Measurements from ENCODE around the gene ITM2B.

The ITM2B gene

DNA sequence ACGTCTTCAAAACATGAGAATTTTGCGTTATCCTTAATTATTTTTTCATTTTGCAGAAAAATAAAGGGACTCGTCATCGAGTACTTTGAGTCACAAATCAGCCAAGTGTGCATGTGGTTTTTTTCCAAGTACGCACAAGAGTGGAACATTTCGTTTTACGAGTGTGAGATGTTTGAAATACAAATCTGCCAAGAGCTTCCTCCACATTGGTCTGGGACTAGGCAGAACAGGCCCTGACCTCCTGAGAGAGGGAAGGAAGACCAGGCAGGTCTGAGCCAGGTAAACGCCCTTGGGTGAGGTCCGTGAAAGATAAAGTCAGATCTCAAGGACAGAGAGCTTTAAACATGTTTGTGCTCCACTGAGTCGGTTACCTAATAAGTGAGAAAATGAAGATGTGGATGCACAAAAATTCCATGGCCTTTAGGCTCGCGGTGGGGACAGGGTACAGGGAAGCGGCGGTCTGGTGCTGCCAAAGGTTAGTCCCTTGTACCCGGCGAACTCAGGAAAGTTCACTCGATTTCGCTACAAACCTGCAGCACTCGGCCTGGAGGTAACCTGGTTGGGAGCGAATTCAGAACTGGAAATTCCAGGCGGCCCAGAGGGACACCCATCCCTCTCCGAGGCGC is 473 bp upstream of the ITM2B start:
- H3K27me3 ChIP-seq (ENCODE audit: control insufficient read depth, insufficient read depth, low read length) = no peaks in the 10 kb centered on the region
- peak overlapping the region; percentile 62 for H3K4me2 ChIP-seq (ENCODE audit: low read length)
- H3K4me3 ChIP-seq (ENCODE audit: low read depth, low read length) = peak overlapping the region; percentile 94
- H3K79me2 ChIP-seq = no peaks in the 10 kb centered on the region
- TF ChIP-seq, protein P1, sequence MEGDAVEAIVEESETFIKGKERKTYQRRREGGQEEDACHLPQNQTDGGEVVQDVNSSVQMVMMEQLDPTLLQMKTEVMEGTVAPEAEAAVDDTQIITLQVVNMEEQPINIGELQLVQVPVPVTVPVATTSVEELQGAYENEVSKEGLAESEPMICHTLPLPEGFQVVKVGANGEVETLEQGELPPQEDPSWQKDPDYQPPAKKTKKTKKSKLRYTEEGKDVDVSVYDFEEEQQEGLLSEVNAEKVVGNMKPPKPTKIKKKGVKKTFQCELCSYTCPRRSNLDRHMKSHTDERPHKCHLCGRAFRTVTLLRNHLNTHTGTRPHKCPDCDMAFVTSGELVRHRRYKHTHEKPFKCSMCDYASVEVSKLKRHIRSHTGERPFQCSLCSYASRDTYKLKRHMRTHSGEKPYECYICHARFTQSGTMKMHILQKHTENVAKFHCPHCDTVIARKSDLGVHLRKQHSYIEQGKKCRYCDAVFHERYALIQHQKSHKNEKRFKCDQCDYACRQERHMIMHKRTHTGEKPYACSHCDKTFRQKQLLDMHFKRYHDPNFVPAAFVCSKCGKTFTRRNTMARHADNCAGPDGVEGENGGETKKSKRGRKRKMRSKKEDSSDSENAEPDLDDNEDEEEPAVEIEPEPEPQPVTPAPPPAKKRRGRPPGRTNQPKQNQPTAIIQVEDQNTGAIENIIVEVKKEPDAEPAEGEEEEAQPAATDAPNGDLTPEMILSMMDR (IDR thresholded peaks at IDR 0.05) = no peak
- H2AFZ ChIP-seq = peak overlapping the region; percentile 79
- no peaks in the 10 kb centered on the region for H3K36me3 ChIP-seq (ENCODE audit: control insufficient read depth, insufficient read depth, low read length)
- no peaks in the 10 kb centered on the region for H3K9me3 ChIP-seq (ENCODE audit: control insufficient read depth, low read length)
- no peak overlapping the region for H3K9ac ChIP-seq
- peaks cover 4% of the 10 kb centered on the region for H3K4me1 ChIP-seq
- peak overlapping the region; percentile 94 for H3K27ac ChIP-seq

DNA sequence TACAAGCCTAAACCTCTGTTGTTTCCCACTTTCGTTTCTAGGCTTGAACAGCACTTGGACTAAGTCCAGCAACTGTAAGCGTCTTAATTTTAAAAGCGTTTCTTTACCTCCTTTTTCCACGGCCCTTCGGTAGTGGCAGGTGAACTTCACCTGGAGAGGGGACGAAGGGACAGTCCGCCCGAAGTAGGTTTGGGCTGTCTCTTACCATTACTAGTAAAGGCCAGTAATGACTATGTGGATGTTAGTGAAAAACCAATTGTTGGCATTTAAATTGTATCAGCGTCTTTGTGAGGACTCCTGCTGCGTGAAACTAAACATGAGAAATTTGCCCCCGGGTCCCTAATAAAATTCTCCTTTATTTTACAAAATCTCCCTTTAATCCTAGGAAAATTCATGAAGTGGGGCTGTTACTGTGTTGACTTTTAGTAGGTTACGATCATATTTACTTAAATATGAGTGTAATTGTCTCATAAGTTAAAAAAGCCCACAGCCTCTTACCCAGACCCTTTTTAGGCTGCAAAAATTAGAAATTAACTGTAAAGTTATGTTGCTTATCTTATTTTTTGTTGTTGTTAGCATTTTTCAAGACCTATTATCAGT is 983 bp downstream of the ITM2B start:
- Histone ChIP-seq H3K4me3 (ENCODE audit: low read depth, low read length) (peak overlapping the region; percentile 94), H3K9me3 (ENCODE audit: control insufficient read depth, low read length) (no peaks in the 10 kb centered on the region), H3K4me1 (peaks cover 4% of the 10 kb centered on the region), H3K9ac (peak overlapping the region; percentile 97), H3K79me2 (no peaks in the 10 kb centered on the region), H3K27ac (peak overlapping the region; percentile 94), H3K27me3 (ENCODE audit: control insufficient read depth, insufficient read depth, low read length) (no peaks in the 10 kb centered on the region), H2AFZ (peak overlapping the region; percentile 91), H3K36me3 (ENCODE audit: control insufficient read depth, insufficient read depth, low read length) (no peaks in the 10 kb centered on the region), H3K4me2 (ENCODE audit: low read length) (peak overlapping the region; percentile 86)
- TF ChIP-seq, protein P1 (IDR thresholded peaks at IDR 0.05) = no peak

DNA sequence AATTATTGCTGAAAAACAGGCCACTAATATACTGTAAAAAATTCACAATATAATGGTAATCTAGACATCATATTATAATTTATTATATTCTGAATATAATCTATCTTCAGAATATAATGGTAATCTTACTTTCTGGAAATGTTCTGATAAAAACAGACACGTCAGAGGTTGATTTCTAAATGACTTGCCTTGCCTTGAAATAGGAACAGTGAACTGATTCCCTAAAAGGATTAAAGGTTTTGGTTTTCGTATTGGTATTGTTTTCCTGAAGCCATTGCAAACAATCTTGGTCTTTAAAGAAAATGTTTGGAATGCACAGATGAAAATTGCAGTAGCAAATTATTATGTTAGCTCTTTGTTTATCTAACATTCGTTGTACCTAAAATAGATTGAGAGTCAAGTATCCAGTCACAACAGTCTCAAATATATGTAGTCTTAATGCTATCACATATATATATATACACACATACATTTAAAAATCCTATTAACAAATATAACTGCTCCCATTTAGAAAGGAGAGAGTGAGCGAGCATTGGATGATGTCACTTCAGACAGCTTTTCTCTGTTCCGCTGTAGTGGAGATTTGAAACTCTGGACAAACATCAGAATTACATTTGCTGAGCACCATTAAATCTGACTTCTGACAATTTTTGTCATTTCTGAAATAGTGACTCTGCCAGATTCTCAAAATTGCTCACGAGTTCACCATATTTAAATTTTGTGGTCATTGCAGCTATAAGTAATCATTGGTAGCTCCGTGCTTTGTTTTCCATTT is 1.7 kb downstream of the ITM2B start:
- no peaks in the 10 kb centered on the region for H3K27me3 ChIP-seq (ENCODE audit: control insufficient read depth, insufficient read depth, low read length)
- H3K4me1 ChIP-seq = peaks cover 4% of the 10 kb centered on the region
- peak overlapping the region; percentile 94 for H3K27ac ChIP-seq
- TF ChIP-seq, protein P1 (IDR thresholded peaks at IDR 0.05) = no peak
- no peaks in the 10 kb centered on the region for H3K36me3 ChIP-seq (ENCODE audit: control insufficient read depth, insufficient read depth, low read length)
- H3K4me2 ChIP-seq (ENCODE audit: low read length) = peak overlapping the region; percentile 86
- no peaks in the 10 kb centered on the region for H3K9me3 ChIP-seq (ENCODE audit: control insufficient read depth, low read length)
- H2AFZ ChIP-seq = no peak overlapping the region
- H3K79me2 ChIP-seq = peaks cover 6% of the 10 kb centered on the region
- H3K9ac ChIP-seq = peak overlapping the region; percentile 97
- H3K4me3 ChIP-seq (ENCODE audit: low read depth, low read length) = peak overlapping the region; percentile 94

DNA sequence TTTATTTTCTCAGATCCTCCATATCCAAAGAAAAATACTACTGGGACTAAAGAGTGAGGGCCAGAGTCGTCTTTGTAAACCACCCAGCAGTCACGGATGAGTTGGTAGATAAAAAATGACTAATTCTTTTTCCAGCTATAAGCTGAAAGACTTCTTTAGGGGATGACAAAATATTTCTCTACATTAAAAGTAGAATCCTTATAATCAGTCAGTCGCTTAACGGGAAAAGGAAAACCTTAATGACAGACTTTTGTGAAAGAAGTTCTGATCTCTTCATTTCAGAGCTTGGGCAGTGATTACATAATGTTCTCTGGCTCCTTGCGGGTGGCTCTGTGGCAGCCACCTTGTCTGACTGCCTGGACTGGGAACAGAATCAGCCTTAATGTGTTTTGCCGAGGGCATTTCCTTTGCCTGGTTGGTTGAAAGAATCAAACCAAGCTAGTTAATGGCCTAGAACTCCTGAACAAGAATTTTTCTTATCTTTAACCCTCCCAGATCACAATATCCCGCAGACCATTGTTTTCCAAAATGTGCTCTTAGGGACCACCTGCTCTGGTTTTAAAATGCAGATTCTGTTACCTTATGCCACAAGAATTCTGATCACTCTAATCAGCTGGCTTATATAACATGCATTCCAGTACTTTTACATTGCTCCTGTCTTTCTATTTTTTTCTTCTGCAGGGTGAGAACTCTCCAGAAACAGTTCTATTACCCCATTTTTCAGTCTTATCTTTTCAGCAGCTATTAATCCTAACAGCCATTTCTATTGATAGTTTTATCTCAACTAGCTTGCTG is 2.5 kb downstream of the ITM2B start:
- H3K4me3 ChIP-seq (ENCODE audit: low read depth, low read length) = peak overlapping the region; percentile 60
- H3K27ac ChIP-seq = peak overlapping the region; percentile 75
- TF ChIP-seq, protein P1 (IDR thresholded peaks at IDR 0.05) = no peak
- H3K4me1 ChIP-seq = peaks cover 4% of the 10 kb centered on the region
- no peaks in the 10 kb centered on the region for H3K36me3 ChIP-seq (ENCODE audit: control insufficient read depth, insufficient read depth, low read length)
- no peak overlapping the region for H3K9ac ChIP-seq
- H3K79me2 ChIP-seq = peaks cover 10% of the 10 kb centered on the region
- no peaks in the 10 kb centered on the region for H3K27me3 ChIP-seq (ENCODE audit: control insufficient read depth, insufficient read depth, low read length)
- H3K4me2 ChIP-seq (ENCODE audit: low read length) = peak overlapping the region; percentile 86
- H3K9me3 ChIP-seq (ENCODE audit: control insufficient read depth, low read length) = no peaks in the 10 kb centered on the region
- no peak overlapping the region for H2AFZ ChIP-seq
